Suppressor macrophage (primary cell): ENCODE data around the gene CYP1B1.
"Not testable (repeated sequence)": the region's sequence is repeated elsewhere in the genome, so short reads cannot be mapped to it uniquely, and the experiment has no call there.

Experiments
- DNase-seq, 4 experiments: peaks; one replicate each; pipeline ENCODE4 v3.0.0-alpha.2; 2020 to 2022

The CYP1B1 gene

GRCh38 chr2:38032946-38033345, 43.0 kb downstream of the CYP1B1 start:
- no peak for DNase-seq

- peak in 3 of 4 experiments; percentile 34 to 70 (median 69) for DNase-seq
These were observed 45.2 kb downstream of the CYP1B1 start for GRCh38 chr2:38030635-38031355.

GRCh38 chr2:38029512-38029911, 46.4 kb downstream of the CYP1B1 start:
- DNase-seq: no peak

DNA sequence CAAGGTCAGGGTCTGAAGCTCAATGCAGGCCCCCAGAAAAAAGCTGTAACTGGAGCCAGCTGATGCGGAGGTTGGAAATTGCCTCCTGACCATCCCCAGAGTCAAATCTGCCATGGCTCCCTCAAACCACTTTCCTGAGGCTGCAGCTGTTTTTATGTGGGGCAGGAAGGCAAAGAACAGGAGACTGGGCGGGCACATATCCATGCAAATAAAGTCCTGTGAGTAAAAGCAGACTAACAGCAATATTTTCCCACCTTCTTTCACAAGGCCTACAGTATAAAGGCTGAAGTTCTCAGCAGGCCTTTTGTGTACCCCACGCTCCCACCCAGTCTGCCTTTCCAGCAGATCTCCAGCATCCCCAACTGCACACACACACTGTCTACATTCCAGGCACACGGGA, 47.1 kb downstream of the CYP1B1 start:
- DNase-seq: no peak

DNA sequence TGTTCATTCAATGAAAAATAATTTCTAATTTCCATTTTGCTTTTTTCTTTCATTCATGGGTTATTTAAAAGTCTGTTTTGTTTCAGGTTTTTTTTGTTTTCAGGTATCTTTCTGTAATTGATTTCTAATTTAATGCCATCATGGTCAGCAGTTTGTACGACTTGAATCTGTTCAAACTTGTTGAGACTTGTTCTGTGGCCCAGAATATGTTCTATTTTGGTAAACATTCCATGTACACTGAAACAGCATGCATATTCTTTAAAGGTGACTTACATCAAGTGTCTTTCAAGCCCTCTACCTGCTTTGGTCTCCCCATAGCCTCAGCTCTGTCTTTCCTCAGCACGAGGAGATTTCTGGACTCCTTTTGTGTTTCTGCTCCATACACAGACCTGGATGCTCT, 49.1 kb downstream of the CYP1B1 start:
- no peak for DNase-seq

DNA sequence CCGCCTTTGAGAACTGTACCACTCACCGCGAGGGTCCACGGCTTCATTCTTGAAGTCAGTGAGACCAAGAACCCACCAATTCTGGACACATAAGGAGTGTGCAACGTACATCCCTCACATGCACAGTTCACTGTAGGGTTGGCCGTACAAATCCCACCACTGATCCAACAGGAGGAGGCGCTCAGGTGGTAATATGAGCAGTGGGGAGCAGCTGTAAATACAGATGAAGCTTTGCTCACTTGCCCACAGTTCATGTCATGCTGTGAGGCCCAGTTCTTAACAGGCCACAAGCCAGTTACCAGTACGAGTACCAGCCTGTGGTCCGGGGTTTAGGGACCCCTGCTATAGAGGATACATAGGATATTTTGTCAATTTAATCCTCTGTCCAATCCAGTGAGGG, 54.4 kb downstream of the CYP1B1 start:
- DNase-seq: no peak

DNA sequence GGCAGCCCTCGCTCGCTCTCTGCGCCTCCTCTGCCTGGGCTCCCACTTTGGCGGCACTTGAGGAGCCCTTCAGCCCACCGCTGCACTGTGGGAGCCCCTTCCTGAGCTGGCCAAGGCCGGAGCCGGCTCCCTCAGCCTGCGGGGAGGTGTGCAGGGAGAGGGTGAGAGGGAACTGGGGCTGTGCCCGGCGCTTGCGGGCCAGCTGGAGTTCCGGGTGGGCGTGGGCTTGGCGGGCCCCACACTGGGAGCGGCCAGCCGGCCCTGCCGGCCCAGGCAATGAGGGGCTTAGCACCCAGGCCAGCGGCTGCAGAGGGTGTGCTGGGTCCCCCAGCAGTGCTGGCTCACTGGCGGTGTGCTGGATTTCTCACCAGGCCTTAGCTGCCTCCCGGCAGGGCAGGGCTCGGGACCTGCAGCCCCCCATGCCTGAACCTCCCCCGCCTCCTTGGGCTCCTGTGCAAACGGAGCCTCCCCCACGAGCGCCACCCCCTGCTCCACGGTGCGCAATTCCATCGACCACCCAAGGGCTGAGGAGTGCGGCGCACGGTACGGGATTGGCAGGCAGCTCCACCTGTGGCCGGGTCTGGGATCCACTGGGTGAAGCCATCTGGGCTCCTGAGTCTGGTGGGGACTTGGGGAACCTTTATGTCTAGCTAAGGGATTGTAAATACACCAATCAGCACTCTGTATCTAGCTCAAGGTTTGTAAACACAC, 55.4 kb downstream of the CYP1B1 start:
- DNase-seq: not testable (repeated sequence)

- DNase-seq: no peak
These were observed 58.1 kb downstream of the CYP1B1 start for GRCh38 chr2:38017836-38018235.
